ENCODE data around the gene PIP5K1A. TPM values are rescaled to one million over a fixed set of nuclear protein-coding genes. Genes with fewer than 3 reads are reported as not detected.

Gene PIP5K1A
- total and polyA plus RNA-seq, 2 experiments from 2014 or later: 35.1 to 62.8 TPM

GRCh38 chr1:151255381-151255780 lies 57.0 kb downstream of the PIP5K1A start:
- Histone ChIP-seq H3K9me2 (ENCODE audit: insufficient read depth) (no peaks in the 10 kb centered on the region), H3K36me3 (ENCODE audit: low read depth) (peaks cover 6% of the 10 kb centered on the region), H4K20me1 (ENCODE audit: insufficient read depth) (peaks cover 5% of the 10 kb centered on the region; the same call in 1 of the 2 replicates), H3K79me2 (ENCODE audit: insufficient read depth) (peaks cover 55% of the 10 kb centered on the region), H2AFZ (peak overlapping the region; percentile 86), H3K27me3 (replicated peaks; ENCODE audit: insufficient read depth) (no peaks in the 10 kb centered on the region), H3K27ac (peak overlapping the region; percentile 76), H3K4me2 (ENCODE audit: unreplicated experiment) (peak overlapping the region; percentile 98), H3K4me1 (ENCODE audit: insufficient read depth) (peaks cover 10% of the 10 kb centered on the region; the same call in 1 of the 2 replicates), H3K9ac (peak overlapping the region; percentile 86), H3K4me3 (peak overlapping the region; percentile 95), H3K9me3 (ENCODE audit: low read depth) (no peaks in the 10 kb centered on the region), H3F3A (ENCODE audit: insufficient read depth) (peaks cover 42% of the 10 kb centered on the region)
- DNase-seq: peak; percentile 51
- WGBS, 2 experiments (ENCODE audit: low coverage in 1 of 2, low lambda C conversion rate in 2 of 2, missing lambda C conversion rate in 2 of 2): 24% methylated on average over 10 of the region's 10 CpGs
- TF ChIP-seq EZH2 (IDR thresholded peaks at IDR 0.05; ENCODE audit: insufficient read depth, poor library complexity, severe bottlenecking) (no peak), EZH2phosphoT487 (IDR thresholded peaks at IDR 0.05; ENCODE audit: insufficient read depth, low read depth) (no peak)
- in situ Hi-C loops (cut with MboI): no loop called here

GRCh38 chr1:151259351-151259750 lies 61.0 kb downstream of the PIP5K1A start:
- Histone ChIP-seq H3K9ac (no peak overlapping the region), H3K4me2 (ENCODE audit: unreplicated experiment) (no peak overlapping the region), H3K4me3 (no peak overlapping the region), H4K20me1 (ENCODE audit: insufficient read depth) (peaks cover 5% of the 10 kb centered on the region; the same call in 1 of the 2 replicates), H3F3A (ENCODE audit: insufficient read depth) (peaks cover 9% of the 10 kb centered on the region), H3K9me3 (ENCODE audit: low read depth) (no peaks in the 10 kb centered on the region), H3K27ac (no peak overlapping the region), H2AFZ (no peak overlapping the region), H3K79me2 (ENCODE audit: insufficient read depth) (peaks cover 90% of the 10 kb centered on the region), H3K27me3 (replicated peaks; ENCODE audit: insufficient read depth) (no peaks in the 10 kb centered on the region), H3K36me3 (ENCODE audit: low read depth) (peaks cover 21% of the 10 kb centered on the region; the same call in 1 of the 2 replicates), H3K9me2 (ENCODE audit: insufficient read depth) (no peaks in the 10 kb centered on the region), H3K4me1 (ENCODE audit: insufficient read depth) (peaks cover 10% of the 10 kb centered on the region; the same call in 1 of the 2 replicates)
- TF ChIP-seq EZH2 (IDR thresholded peaks at IDR 0.05; ENCODE audit: insufficient read depth, poor library complexity, severe bottlenecking) (no peak), EZH2phosphoT487 (IDR thresholded peaks at IDR 0.05; ENCODE audit: insufficient read depth, low read depth) (no peak)
- 97 to 98% methylated on average over 2 of the region's 2 CpGs for WGBS, 2 experiments (ENCODE audit: low coverage in 1 of 2, low lambda C conversion rate in 2 of 2, missing lambda C conversion rate in 2 of 2)
- no peak for DNase-seq
- in situ Hi-C loops (cut with MboI): no loop called here

- TF ChIP-seq EZH2 (IDR thresholded peaks at IDR 0.05; ENCODE audit: insufficient read depth, poor library complexity, severe bottlenecking) (no peak), EZH2phosphoT487 (IDR thresholded peaks at IDR 0.05; ENCODE audit: insufficient read depth, low read depth) (no peak)
Observed at GRCh38 chr1:151265446-151266236, 67.3 kb downstream of the PIP5K1A start.

GRCh38 chr1:151266315-151266714 lies 68.0 kb downstream of the PIP5K1A start:
- 98 to 100% methylated on average over 3 of the region's 3 CpGs for WGBS, 2 experiments (ENCODE audit: low coverage in 1 of 2, low lambda C conversion rate in 2 of 2, missing lambda C conversion rate in 2 of 2)
- DNase-seq: no peak
- Histone ChIP-seq H3K9me2 (ENCODE audit: insufficient read depth) (no peaks in the 10 kb centered on the region), H4K20me1 (ENCODE audit: insufficient read depth) (no peaks in the 10 kb centered on the region), H3K27me3 (replicated peaks; ENCODE audit: insufficient read depth) (no peaks in the 10 kb centered on the region), H3F3A (ENCODE audit: insufficient read depth) (peaks cover 1% of the 10 kb centered on the region; the same call in 1 of the 2 replicates), H3K9me3 (ENCODE audit: low read depth) (no peaks in the 10 kb centered on the region), H3K27ac (no peak overlapping the region), H3K4me3 (no peak overlapping the region), H2AFZ (no peak overlapping the region), H3K4me2 (ENCODE audit: unreplicated experiment) (no peak overlapping the region), H3K36me3 (ENCODE audit: low read depth) (peaks cover 33% of the 10 kb centered on the region; the same call in 1 of the 2 replicates), H3K9ac (no peak overlapping the region), H3K79me2 (ENCODE audit: insufficient read depth) (peaks cover 26% of the 10 kb centered on the region), H3K4me1 (ENCODE audit: insufficient read depth) (0 out of 2 replicates have a peak, but pooled peaks cover 1% of the 10 kb centered on the region)
- TF ChIP-seq EZH2 (IDR thresholded peaks at IDR 0.05; ENCODE audit: insufficient read depth, poor library complexity, severe bottlenecking) (no peak), EZH2phosphoT487 (IDR thresholded peaks at IDR 0.05; ENCODE audit: insufficient read depth, low read depth) (no peak)
- in situ Hi-C loops (cut with MboI): no loop called here

More at GRCh38 chr1:151265446-151266236, 67.3 kb downstream of the PIP5K1A start:
- H3K79me2 ChIP-seq (ENCODE audit: insufficient read depth): peaks cover 32% of the 10 kb centered on the region
- H3F3A ChIP-seq (ENCODE audit: insufficient read depth): no peaks in the 10 kb centered on the region; the same call in 1 of the 2 replicates
- no peaks in the 10 kb centered on the region for H3K9me2 ChIP-seq (ENCODE audit: insufficient read depth)
- H3K4me1 ChIP-seq (ENCODE audit: insufficient read depth): no peaks in the 10 kb centered on the region
- no peak for DNase-seq
- H3K27ac ChIP-seq: no peak overlapping the region
- 86 to 88% methylated on average over 14 of the region's 14 CpGs for WGBS, 2 experiments (ENCODE audit: low coverage in 1 of 2, low lambda C conversion rate in 2 of 2, missing lambda C conversion rate in 2 of 2)
- H3K9ac ChIP-seq: no peak overlapping the region
- no peaks in the 10 kb centered on the region for H4K20me1 ChIP-seq (ENCODE audit: insufficient read depth)
- H3K27me3 ChIP-seq (replicated peaks; ENCODE audit: insufficient read depth): no peaks in the 10 kb centered on the region
- no peak overlapping the region for H2AFZ ChIP-seq
- no peaks in the 10 kb centered on the region for H3K9me3 ChIP-seq (ENCODE audit: low read depth)
- no peak overlapping the region for H3K4me3 ChIP-seq
- H3K4me2 ChIP-seq (ENCODE audit: unreplicated experiment): no peak overlapping the region
- in situ Hi-C loops (cut with MboI): no loop called here
- peaks cover 33% of the 10 kb centered on the region; the same call in 1 of the 2 replicates for H3K36me3 ChIP-seq (ENCODE audit: low read depth)
